ENCODE results near the gene HPN. TPM values are rescaled to one million over a fixed set of nuclear protein-coding genes. Genes with fewer than 3 reads are reported as not detected.
A peak's percentile ranks its signal among the peaks of the same experiment; 100 is the strongest.
"Not testable (repeated sequence)": the region's sequence is repeated elsewhere in the genome, so short reads cannot be mapped to it uniquely, and the experiment has no call there.

HPN gene
- total RNA-seq, 1 donor from 2014 or later: 1.1 TPM

DNA sequence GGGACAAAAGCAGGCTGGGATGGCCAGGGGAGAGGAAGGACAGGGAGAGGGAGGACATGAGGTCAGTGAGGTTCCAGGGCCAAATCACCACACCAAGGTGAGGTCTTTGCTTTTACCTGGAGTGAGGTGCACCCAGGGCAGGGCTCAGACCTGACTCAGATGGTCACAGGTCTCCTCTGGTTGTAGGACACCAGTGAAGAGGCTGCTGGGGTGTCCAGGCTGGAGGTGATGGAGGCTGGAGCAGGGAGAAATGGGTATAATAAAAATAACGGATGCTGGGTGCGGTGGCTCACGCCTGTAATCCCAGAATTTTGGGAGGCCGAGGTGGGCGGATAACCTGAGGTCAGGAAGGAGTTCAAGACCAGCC, 34.5 kb upstream of the HPN start:
- no peak for DNase-seq (ENCODE audit: low spot score)
- ATAC-seq: no peak
- intact Hi-C loops (cut with DNase I): no loop called here

DNA sequence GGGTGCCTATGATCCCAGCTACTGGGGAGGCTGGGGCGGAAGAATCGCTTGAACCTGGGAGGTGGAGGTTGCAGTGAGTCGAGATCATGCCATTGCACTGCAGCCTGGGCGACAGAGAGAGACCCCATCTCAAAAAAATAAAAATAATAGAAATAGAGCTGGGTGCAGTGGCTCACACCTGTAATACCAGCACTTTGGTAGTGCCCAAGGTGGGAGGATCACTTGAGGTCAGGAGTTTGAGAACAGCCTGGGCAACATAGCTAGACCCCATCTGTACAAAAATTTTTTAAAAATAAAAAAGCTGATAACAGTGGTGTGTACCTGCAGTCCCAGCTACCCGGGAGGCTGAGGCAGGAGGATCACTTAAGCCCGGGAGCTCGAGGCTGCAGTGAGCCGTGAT, 34.1 kb upstream of the HPN start:
- DNase-seq (ENCODE audit: low spot score); intact Hi-C loops (cut with DNase I); ATAC-seq: not testable (repeated sequence)

DNA sequence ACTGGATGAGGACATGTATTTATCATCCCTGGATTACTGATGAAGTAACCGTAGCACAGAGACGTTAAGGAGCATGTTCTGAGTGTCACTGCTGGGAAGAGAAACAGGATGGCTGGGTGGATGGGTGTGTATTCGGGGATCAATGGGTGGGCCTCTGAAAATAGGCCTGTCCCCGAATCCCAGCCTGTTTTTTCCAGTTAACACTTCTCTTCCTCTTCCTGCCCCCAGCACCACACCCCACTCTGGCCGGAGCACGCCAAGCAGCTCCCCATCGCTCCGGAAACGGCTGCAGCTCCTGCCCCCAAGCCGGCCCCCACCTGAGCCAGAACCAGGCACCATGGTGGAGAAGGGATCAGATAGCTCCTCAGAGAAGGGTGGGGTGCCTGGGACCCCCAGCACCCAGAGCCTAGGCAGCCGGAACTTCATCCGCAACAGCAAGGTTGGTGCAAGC, 32.6 kb upstream of the HPN start:
- intact Hi-C loops (cut with DNase I): no loop called here
- no peak for DNase-seq (ENCODE audit: low spot score)
- no peak for ATAC-seq

DNA sequence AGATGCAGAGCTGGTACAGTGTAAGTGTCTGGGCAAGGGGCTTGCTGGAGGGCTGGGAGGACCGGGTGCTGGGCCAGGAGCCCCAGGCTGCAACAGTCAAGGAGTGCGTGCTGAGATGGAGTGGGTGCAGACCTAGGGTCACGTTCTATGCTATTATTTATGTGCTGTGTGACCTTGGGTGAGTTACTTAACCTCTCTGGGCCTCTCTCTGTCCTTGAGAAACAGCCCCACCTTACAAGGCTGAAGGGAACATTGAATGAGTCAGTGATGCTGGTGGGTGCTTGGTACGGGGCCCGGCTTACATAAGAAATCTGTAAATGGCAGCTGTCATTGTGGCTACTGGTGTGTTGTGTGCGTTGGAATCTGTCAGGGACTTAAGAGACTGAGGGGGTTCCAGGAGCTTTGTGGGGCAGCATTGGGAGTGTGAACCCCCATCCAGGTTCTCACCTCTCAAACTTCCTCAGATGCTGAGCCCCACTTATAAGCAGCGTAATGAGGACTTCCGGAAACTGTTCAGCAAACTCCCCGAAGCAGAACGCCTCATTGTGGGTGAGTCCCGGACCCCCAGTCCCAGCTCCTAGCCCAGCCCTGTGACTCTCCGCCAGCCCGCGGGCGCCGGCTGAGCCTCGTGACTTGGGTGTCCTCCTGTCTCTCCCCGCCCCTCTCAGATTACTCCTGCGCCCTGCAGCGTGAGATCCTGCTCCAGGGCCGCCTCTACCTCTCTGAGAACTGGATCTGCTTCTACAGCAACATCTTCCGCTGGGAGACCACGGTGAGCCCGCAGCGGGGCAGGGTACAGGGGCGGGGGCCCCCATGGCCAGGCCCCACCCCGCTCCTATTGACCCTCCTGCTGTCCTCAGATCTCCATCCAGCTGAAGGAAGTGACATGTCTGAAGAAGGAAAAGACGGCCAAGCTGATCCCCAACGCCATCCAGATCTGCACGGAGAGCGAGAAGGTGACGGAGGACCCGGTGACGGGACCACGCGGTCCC, 31.8 kb upstream of the HPN start:
- intact Hi-C loops (cut with DNase I): loop anchor here (5.0 kb wide), 1 partner anchor 37 kb away; no protein-coding TSS in a partner anchor
- DNase-seq (ENCODE audit: low spot score) (no peak), ATAC-seq (no peak)

DNA sequence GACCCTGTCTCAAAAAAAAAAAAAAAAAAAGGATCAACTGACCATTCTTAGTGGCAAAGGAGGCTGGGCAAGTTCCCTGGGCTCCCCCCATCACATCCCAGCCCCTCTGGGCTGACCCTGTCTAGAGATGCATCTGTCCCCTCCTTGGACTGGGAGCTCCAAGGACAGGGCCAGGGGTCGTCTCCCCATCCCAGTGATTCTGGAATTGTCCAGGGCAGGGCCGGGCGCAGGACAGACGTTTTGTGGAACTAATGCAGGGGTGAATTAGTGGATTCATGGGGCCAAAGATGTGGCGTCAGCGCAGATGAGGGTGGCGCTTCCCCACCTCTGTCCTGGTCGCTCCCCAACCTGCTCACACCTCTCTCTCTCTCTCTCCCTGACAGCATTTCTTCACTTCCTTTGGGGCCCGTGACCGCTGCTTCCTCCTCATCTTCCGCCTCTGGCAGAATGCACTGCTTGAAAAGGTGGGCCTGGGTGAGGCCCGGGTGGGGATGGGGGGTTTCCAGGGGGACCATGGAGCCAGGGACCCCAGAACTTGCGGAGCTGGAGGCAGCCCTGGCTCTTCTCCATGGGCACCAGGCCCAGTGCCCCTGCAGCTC, 30.3 kb upstream of the HPN start:
- intact Hi-C loops (cut with DNase I): loop anchor here (5.0 kb wide), 1 partner anchor 39 kb away; no protein-coding TSS in a partner anchor
- DNase-seq (ENCODE audit: low spot score) (no peak), ATAC-seq (no peak)

DNA sequence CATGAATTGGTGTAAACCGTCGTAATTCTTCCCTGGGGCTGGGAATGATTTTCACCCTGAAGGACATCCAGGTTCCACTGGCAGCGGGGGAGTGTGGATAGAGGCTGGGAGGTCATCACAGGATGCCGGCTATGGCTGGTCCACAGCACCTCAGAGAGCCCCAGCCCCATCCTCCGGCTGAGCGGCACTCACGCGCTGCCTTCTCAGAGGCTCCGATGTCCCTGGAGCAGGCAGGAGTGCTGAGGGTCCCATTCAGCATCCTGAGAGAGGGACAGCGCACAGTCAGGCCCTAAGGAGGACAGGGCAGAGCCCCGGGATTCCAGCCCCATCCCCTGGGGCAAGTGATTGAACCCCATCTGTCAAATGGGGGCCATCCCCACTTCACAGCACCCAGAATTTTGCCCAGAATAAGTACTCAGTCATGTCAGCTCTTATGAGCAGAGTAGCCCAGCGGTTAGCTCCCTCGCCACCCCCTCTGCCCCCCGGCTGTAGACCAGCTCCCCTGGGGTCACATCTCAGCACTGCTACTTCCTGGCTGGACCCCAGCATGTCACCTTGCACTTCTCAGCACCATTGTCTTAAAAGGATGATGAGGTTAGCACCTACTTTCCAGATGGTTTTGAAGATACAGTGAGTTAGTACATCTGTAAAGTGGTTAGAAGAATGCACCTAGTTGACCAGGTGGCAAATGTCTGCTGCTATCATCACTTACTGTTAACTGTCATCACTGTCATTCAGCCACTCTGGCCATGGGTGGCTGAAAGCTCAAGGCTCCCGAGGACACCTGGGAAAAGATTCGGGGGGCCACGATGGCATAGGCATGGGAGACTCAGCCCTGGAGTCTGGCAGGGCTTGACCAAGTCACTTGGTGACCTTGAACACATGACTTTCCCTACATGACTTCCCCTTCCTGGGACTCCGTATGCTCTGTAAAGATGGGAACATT, 29.5 kb upstream of the HPN start:
- ATAC-seq (no peak), DNase-seq (ENCODE audit: low spot score) (no peak)
- intact Hi-C loops (cut with DNase I): loop anchor here (5.0 kb wide), 1 partner anchor 40 kb away; no protein-coding TSS in a partner anchor

DNA sequence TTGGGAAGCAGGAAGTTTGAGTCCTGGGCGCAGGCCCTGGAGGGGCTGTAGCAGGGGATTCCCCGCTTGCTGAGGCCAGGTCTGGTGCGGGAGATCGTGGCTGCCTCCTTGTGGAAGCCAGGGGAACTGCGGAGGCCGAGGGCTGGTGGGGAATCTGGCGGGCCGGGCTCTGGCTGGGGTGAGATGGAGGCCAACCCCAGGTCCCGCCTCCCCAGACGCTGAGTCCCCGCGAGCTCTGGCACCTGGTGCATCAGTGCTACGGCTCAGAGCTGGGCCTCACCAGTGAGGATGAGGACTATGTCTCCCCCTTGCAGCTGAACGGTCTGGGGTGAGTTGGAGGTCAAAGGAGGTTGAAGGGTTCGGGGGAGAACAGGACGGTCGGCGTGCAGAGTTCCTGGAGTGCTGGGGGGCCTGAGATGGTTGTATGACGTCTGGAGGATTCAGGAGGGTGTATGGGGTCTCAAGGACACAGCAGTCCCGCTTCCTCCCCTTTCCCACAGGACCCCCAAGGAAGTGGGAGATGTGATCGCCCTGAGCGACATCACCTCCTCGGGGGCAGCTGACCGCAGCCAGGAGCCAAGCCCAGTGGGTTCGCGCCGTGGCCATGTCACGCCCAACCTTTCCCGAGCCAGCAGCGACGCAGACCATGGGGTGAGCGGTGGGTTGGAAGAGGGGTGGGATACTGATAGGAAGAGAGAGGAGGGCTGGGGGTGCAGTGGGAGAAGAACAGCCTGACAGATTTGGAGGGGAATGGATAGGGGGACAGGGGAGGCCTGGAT, 28.3 kb upstream of the HPN start:
- intact Hi-C loops (cut with DNase I): loop anchor here (5.0 kb wide), 1 partner anchor 41 kb away; no protein-coding TSS in a partner anchor
- ATAC-seq (peak; percentile 76), DNase-seq (ENCODE audit: low spot score) (peak; percentile 85)

DNA sequence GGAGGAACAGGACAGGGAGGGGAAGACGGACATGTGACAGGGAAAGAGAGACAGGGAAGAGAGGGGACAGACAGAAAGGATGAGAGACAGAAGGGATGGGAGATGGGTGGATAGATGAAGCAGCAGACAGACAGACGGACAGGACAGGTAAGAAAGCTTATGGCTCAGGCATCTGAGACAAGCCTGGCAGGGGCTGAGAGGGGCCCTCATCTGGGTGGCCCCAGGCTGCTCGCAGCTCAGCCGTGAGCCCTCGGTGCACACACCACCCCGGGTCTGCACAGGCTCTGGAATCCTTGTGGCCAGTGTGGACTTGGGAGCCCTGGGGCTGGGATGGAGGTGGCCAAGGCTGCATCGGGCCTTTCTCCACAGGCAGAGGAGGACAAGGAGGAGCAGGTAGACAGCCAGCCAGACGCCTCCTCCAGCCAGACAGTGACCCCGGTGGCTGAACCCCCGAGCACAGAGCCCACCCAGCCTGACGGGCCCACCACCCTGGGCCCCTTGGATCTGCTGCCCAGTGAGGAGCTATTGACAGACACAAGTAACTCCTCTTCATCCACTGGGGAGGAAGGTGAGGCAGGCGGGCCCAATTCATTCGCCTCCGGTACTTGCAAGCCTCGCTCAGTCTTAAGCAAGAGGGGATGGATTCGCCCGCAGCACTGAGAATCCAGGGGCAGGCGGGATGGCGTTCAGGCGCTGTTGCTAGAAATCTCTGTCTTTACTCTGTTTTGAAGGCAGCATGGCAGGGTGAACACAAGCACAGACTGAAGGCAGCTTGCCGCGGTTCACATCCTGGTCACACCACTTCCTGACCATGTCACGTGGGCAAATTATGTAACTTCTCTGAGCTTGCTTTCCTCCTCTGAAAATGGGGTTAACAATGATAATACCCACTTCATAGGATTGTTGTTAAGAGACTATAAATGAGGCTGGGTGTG, 27.4 kb upstream of the HPN start:
- intact Hi-C loops (cut with DNase I): loop anchor here (5.0 kb wide), 1 partner anchor 42 kb away; no protein-coding TSS in a partner anchor
- no peak for ATAC-seq
- DNase-seq (ENCODE audit: low spot score): no peak

DNA sequence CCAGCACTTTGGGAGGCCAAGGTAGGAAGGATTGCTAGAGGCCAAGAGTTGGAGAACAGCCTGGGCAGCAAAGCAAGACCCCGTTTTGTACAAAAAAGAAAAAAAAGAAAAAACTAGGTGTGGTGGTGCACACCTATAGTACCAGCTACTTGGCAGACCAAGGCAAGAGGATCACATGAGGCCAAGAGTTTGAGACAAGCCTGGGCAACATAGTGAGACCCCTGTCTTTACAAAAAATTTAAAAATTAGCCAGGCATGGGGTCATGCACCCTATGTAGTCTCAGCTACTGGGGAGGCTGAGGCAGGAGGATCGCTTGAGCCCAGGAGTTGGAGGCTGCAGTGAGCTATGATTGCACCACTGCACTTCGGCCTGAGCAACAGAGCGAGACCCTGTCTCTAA, 26.7 kb upstream of the HPN start:
- DNase-seq (ENCODE audit: low spot score); ATAC-seq: not testable (repeated sequence)
- intact Hi-C loops (cut with DNase I): loop anchor here (5.0 kb wide), 1 partner anchor 42 kb away; no protein-coding TSS in a partner anchor

DNA sequence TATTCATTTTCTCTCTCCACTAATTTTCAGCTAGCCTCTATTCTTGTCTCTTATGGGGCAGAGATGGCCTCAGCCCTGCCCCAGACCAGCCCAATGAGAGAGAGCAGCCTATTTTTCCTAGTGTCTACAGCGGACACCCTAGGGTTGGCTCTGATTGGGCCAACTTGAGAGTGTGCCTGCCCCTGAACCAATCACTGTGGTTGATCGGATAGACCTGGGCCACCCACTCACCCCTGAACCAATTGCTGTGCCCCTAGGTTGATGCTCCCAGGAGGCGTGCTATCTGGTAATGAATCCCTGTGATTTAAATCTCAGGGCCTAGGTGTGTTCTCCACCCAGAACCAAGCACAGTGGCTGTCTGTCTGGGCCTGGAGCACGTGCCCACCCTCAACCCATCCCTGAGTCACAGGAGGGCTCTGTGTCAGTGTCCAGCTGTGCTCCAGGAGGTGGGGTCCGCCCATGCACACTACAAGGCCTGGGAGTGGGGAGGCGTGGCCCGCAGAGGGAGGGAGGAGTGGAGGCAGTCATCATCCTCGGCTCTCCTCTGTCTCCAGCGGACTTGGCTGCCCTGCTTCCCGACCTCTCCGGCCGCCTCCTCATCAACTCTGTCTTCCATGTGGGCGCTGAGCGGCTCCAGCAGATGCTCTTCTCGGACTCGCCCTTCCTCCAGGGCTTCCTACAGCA, 26.1 kb upstream of the HPN start:
- intact Hi-C loops (cut with DNase I): no loop called here
- peak; percentile 75 for ATAC-seq
- DNase-seq (ENCODE audit: low spot score): no peak

DNA sequence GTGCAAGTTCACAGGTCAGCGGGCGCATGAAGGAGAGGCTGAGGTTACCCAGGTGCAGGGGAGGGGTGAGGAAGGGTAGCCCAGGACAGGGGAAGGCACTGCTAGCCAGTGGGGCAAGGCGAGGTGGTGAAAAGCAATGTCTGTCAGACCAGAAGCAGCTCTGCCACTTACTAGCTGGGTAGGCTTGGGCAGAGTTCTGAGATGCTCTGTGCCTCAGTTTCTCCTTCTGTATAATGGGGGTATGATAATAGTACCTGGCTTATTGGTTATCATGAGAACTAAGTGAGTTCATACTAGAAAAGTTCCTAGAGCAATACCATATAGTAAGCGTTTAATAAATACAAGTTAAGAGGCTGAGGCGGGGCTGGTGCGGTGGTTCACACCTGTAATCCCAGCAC, 25.6 kb upstream of the HPN start:
- intact Hi-C loops (cut with DNase I): no loop called here
- no peak for DNase-seq (ENCODE audit: low spot score)
- no peak for ATAC-seq

DNA sequence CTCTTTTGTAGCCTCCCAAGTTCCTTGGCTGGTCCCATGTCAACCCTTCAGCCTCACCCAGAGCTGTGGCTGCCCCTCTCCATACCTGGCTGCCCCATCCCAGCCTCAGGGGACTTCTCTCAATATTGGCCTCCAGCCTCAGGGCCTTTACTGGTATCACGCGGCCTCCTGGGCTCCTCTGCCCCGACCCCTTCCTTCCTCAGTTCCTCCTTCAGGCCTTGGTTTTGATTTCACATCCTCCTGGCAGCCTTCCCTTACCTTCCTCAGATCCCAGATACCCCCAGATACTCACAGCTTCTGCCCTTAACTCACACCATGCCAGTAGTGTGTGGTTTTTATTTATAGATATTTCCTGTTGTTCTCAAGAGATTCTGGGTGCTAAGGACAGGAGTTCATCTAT, 24.0 kb upstream of the HPN start:
- intact Hi-C loops (cut with DNase I): no loop called here
- no peak for ATAC-seq
- DNase-seq (ENCODE audit: low spot score): no peak

DNA sequence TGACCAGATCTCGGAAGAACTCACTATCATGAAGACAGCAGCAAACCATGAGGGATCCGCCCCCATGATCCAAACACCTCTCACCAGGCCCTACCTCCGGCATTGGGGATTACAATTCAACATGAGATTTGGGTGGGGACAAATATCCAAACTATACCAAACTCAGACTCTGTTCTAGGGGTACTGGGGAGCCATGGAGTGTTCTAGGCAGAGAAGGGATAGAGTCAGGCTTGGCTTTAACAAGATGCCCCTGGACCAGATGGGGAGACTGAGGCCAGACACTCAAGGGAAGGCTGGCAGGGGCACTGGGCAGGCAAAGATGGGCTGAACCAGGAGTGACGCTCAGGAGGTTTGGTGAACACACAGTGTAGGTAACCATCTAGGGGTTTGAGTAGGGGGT, 23.1 kb upstream of the HPN start:
- ATAC-seq (no peak), DNase-seq (ENCODE audit: low spot score) (no peak)
- intact Hi-C loops (cut with DNase I): no loop called here

DNA sequence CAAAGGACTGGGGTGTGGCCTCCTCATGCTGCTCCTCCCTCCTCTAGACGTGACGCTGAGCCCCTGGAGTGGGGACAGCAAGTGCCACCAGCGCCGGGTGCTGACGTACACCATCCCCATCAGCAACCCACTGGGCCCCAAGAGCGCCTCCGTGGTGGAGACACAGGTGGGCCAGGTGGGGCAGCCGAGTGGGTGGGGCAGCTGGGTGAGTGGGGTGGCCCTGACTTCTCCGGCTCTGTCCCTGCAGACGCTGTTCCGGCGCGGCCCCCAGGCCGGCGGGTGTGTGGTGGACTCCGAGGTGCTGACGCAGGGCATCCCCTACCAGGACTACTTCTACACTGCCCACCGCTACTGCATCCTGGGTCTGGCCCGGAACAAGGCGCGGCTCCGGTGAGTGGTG, 22.4 kb upstream of the HPN start:
- ATAC-seq: no peak
- DNase-seq (ENCODE audit: low spot score): no peak
- intact Hi-C loops (cut with DNase I): no loop called here

DNA sequence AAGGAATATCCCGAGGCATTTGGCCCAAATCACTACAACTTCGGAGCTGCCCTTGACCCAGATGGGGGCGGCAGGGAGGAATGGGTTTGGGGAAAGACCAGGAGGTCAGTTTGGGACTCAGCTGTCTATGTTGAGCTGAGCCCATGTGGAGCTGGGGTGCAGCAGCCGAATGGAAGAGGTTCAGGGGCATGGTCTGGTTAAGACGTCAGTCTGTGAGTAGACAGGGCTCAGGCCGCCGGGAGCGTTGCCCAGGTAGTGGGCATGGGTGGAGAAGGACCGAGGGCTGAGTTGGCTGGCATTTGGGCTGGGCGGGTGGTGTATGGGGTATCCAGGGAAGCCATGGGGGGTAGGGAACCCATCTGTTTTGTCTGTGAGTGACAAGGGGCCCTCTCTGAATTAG, 20.5 kb upstream of the HPN start:
- DNase-seq (ENCODE audit: low spot score): no peak
- no peak for ATAC-seq
- intact Hi-C loops (cut with DNase I): no loop called here

DNA sequence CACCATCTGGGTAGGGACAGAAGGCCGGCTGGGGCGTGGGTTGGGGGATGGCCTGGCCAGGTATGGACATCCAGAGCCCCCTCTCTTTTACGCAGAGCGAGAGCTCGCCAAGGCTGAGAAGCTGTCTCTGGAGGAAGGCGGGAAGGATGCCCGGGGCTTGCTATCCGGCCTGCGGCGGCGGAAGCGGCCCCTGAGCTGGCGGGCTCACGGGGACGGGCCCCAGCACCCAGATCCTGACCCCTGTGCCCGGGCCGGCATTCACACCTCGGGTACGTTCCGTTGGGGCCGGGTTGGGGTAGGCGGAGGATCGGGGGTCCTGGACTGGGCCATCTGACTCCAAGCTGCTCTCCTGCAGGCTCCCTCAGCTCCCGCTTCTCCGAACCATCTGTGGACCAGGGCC, 19.9 kb upstream of the HPN start:
- no peak for ATAC-seq
- intact Hi-C loops (cut with DNase I): no loop called here
- no peak for DNase-seq (ENCODE audit: low spot score)

DNA sequence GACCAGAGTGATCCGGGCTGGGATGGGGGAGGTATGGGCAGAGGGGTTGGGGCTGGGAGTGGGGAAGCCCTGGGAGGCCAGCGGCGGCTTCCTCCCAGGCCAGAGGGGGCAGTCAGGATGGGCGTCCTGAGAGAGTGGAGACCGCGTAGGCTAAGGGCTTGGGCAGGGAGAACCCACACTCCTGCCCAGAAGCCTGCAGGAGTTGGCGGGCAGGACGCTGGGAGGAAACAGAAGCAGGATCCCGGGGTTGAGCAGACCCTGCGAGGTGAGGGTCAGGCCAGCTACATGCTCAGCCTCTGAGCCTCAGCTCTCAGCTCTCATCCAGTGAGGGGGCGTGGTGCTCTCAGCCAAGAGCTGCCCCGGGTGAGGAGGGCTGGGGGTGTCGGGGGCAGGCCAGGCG, 19.1 kb upstream of the HPN start:
- intact Hi-C loops (cut with DNase I): no loop called here
- DNase-seq (ENCODE audit: low spot score) (no peak), ATAC-seq (no peak)

Data from sciatic nerve (tissue), 2 donors.